SHP77 treated with DMSO at 0.1 percent for 48 hours (cell line): ENCODE results near the gene KIF1C.
"Not testable (repeated sequence)": the region's sequence is repeated elsewhere in the genome, so short reads cannot be mapped to it uniquely, and the experiment has no call there.

ENCODE experiments used
- DNase-seq: peaks from one replicate; lab custom pipeline; 2025; lab: John Stamatoyannopoulos, UW

Gene KIF1C

GRCh38 chr17:5045496-5045895, 47.7 kb downstream of the KIF1C start:
- no peak for DNase-seq

GRCh38 chr17:5047446-5047845, 49.7 kb downstream of the KIF1C start:
- no peak for DNase-seq

GRCh38 chr17:5049314-5049841, 51.6 kb downstream of the KIF1C start:
- DNase-seq = no peak

- DNase-seq = no peak
These were observed 52.5 kb downstream of the KIF1C start for GRCh38 chr17:5050278-5050677.

- DNase-seq = no peak
These were observed 57.8 kb downstream of the KIF1C start for GRCh38 chr17:5055543-5055942.

- no peak for DNase-seq
These were observed 67.5 kb downstream of the KIF1C start for GRCh38 chr17:5065227-5065744.

- DNase-seq = no peak
These were observed 70.5 kb downstream of the KIF1C start for GRCh38 chr17:5068236-5068635.

- DNase-seq = no peak
These were observed 72.0 kb downstream of the KIF1C start for GRCh38 chr17:5069724-5070123.

- DNase-seq = not testable (repeated sequence)
These were observed 77.7 kb downstream of the KIF1C start for GRCh38 chr17:5075472-5075871.

GRCh38 chr17:5077275-5077674, 79.5 kb downstream of the KIF1C start:
- not testable (repeated sequence) for DNase-seq

GRCh38 chr17:5077781-5078105, 80.0 kb downstream of the KIF1C start:
- DNase-seq = no peak
